Measurements from ENCODE around the gene ADAM23.

ADAM23 gene

DNA sequence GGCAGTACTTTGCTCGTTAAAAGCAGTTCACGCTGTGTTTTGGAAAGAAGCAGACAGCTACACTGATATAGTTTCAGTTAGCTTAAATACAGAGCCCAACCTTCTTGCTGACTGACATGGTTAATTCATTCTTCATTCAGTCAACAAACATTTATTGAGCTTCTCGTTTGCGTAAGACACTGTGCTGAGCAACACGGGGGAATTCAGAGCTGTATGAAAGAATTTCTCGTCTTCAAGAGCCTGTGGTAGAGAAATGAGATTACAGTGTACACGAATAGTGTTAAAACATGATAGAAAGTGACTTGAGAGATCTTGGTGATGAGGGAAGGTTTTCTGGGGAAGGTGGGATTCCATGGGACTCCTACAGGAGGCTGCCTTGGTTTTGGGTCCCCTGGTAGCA lies 44.7 kb downstream of the ADAM23 start:
- DNase-seq (ENCODE audit: low read depth) = no peak
- no peak overlapping the region for H3K4me3 ChIP-seq (ENCODE audit: low read depth, low read length)
- TF ChIP-seq, protein P1, sequence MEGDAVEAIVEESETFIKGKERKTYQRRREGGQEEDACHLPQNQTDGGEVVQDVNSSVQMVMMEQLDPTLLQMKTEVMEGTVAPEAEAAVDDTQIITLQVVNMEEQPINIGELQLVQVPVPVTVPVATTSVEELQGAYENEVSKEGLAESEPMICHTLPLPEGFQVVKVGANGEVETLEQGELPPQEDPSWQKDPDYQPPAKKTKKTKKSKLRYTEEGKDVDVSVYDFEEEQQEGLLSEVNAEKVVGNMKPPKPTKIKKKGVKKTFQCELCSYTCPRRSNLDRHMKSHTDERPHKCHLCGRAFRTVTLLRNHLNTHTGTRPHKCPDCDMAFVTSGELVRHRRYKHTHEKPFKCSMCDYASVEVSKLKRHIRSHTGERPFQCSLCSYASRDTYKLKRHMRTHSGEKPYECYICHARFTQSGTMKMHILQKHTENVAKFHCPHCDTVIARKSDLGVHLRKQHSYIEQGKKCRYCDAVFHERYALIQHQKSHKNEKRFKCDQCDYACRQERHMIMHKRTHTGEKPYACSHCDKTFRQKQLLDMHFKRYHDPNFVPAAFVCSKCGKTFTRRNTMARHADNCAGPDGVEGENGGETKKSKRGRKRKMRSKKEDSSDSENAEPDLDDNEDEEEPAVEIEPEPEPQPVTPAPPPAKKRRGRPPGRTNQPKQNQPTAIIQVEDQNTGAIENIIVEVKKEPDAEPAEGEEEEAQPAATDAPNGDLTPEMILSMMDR (IDR thresholded peaks at IDR 0.05; ENCODE audit: control insufficient read depth, extremely low read depth, insufficient read depth) = no peak

DNA sequence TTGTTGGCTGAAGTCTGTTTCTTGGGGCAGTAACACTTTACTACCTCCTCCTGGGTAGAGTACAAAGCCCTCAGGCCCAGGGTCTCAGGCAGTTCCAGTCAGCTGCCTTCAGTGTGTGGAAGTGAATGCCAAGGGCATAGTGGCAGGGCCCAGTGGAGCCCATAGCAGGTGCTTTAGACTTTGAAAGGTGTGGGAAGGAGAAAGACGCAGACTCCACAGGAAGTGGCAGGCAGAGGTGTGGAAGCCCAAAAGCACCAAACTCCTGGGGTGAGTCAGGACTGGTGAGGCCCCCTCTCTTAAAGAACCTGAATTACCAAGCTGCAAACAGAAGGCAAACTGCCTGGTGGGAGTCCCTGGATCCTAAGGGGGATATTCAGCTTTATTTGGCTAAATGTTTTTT lies 45.3 kb downstream of the ADAM23 start:
- TF ChIP-seq, protein P1 (IDR thresholded peaks at IDR 0.05; ENCODE audit: control insufficient read depth, extremely low read depth, insufficient read depth) = no peak
- no peak overlapping the region for H3K4me3 ChIP-seq (ENCODE audit: low read depth, low read length)
- no peak for DNase-seq (ENCODE audit: low read depth)

DNA sequence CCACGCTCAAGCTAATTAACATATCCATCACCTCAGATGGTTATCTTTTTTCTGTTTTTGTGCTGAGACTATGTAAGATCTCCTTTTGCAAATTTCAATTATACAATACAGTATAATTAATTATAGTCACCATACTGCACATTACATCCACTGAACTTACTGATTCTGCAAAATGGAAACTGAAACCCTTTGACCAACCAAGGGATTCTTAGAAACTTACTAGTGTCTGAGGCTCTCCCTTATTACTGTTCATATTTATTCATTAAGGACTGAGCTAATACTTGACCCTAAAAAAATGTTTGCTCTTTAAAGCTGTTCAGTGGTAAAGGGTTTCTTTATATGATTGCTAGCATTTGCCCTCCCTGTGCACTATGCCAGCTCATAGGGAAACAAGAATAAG lies 50.7 kb downstream of the ADAM23 start:
- no peak for DNase-seq (ENCODE audit: low read depth)

DNA sequence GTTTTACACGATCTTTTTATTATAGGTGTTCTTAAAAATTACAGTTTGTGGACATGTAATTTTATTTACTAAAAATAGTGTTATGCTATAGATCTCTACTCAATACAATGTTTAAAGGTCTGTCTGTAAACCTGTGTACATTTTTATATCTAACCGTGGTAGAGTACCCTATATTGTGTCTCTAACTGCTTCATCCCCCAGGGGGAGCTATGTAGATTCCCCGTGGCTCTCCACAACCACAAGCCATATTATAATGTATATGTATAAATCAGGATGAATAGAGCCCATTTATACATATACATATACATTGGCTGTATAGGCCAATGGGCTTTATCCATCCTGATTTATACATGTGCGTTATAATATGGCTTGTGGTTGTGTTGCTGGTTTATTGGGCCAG lies 59.4 kb downstream of the ADAM23 start:
- TF ChIP-seq, protein P1 (IDR thresholded peaks at IDR 0.05; ENCODE audit: control insufficient read depth, extremely low read depth, insufficient read depth) = no peak
- H3K4me3 ChIP-seq (ENCODE audit: low read depth, low read length) = no peak overlapping the region
- no peak for DNase-seq (ENCODE audit: low read depth)

More for the DNA sequence above, 50.7 kb downstream of the ADAM23 start:
- TF ChIP-seq, protein P1 (IDR thresholded peaks at IDR 0.05; ENCODE audit: control insufficient read depth, extremely low read depth, insufficient read depth) = no peak
- no peak overlapping the region for H3K4me3 ChIP-seq (ENCODE audit: low read depth, low read length)

DNA sequence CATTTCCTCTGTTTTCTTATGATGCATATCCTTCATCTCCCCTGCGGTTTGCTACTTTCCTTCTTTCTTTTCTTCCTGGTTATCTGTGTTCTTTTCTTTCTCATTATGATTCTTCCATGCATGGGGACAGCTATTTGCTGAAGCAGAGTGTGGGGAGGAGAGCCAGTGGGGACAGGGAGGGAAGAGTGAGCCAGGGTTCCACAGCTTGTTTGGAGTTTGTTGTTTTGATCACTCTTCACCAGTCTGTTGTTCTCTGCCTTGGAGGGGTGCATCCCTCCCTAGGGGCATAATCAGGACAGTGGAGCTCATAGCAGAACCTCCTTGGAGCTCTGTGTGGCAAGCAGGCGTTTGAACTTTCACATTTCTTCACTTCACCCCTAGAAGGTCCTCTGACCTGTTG lies 68.0 kb downstream of the ADAM23 start:
- no peak overlapping the region for H3K4me3 ChIP-seq (ENCODE audit: low read depth, low read length)
- no peak for DNase-seq (ENCODE audit: low read depth)
- TF ChIP-seq, protein P1 (IDR thresholded peaks at IDR 0.05; ENCODE audit: control insufficient read depth, extremely low read depth, insufficient read depth) = no peak

DNA sequence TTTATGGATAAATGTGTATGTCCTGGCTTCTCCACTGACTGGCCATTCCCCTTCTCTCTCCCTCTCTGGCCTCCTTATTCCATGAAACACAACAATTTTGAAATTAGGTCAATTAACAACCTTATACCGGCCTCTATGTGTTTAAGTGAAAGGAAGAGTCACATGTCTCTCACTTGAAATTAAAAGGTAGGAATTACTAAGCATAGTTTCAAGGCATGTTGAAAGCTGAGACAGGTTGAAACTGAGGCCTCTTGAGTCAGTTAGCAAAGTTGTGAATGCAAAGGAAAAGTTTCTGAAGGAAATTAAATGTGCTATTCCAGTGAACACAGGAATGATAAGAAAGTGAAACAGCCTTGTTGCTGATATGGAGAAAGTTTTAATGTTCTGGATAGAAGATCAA lies 69.7 kb downstream of the ADAM23 start:
- TF ChIP-seq, protein P1 (IDR thresholded peaks at IDR 0.05; ENCODE audit: control insufficient read depth, extremely low read depth, insufficient read depth) = no peak
- no peak for DNase-seq (ENCODE audit: low read depth)
- H3K4me3 ChIP-seq (ENCODE audit: low read depth, low read length) = no peak overlapping the region

DNA sequence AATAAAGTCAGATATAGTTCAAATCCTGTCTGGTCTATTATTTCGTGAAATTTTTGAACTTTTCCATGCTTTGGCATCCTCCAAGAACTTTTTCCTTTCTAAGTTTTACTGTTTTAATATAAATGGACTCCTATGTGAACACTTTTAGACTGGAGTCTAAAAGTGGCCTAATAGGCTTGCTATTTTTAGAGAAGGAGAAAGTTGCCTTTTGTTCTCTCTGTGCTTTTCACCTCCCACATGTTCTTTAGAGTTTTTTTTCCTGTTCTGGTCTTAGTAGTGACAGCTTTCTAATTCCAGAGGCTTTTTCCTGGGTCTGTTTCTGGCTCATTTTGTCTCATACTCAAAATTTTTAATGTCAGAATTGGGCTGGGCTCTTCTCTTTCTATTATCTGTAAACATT lies 72.2 kb downstream of the ADAM23 start:
- TF ChIP-seq, protein P1 (IDR thresholded peaks at IDR 0.05; ENCODE audit: control insufficient read depth, extremely low read depth, insufficient read depth) = no peak
- no peak overlapping the region for H3K4me3 ChIP-seq (ENCODE audit: low read depth, low read length)
- DNase-seq (ENCODE audit: low read depth) = no peak
